CD4-positive, alpha-beta memory T cell (primary cell): Measurements from ENCODE around the gene FASTK. TPM values are rescaled to one million over a fixed set of nuclear protein-coding genes. Genes with fewer than 3 reads are reported as not detected.

Source experiments
- CTCF ChIA-PET: fragments of 350-600 bp; sonication (Branson Sonifier 250); formaldehyde crosslinking; loops from one replicate; lab custom pipeline; 2021; ENCODE audit warnings: inconsistent platforms; ENCODE audit not compliant: partially characterized antibody; lab: Charles Lee
- POLR2A ChIA-PET: fragments of 350-600 bp; sonication (Branson Sonifier 250); formaldehyde crosslinking; loops from one replicate; lab custom pipeline; 2021; ENCODE audit not compliant: partially characterized antibody; lab: Charles Lee
- DNase-seq, 5 donors: peaks; one replicate each; pipeline versions ENCODE4 v3.0.0 to v3.0.0-alpha.2; 2020 to 2022; ENCODE audit warnings: mixed read lengths in 1 of 5
- H3K27ac ChIP-seq: one replicate; pipeline ENCODE4 v1.7.0; 2013; ENCODE audit warnings: low read depth, low read length
- H3K27me3 ChIP-seq: 2 replicates; pipeline ENCODE4 v1.7.0; 2013; ENCODE audit warnings: mild to moderate bottlenecking, low read length, moderate library complexity; ENCODE audit not compliant: insufficient read depth
- H3K36me3 ChIP-seq: 2 replicates; pipeline ENCODE4 v1.7.0; 2013; ENCODE audit warnings: mild to moderate bottlenecking, low read length, moderate library complexity; ENCODE audit not compliant: insufficient read depth
- H3K4me1 ChIP-seq: 2 replicates; pipeline ENCODE4 v1.7.0; 2013; ENCODE audit warnings: mild to moderate bottlenecking, low read length, moderate library complexity; ENCODE audit not compliant: insufficient read depth
- H3K4me3 ChIP-seq, 2 donors: one replicate each; pipeline ENCODE4 v1.7.0; 2013; ENCODE audit warnings: low read length in 2 of 2, mild to moderate bottlenecking in 1 of 2
- H3K9me3 ChIP-seq, 2 donors: one replicate each; pipeline ENCODE4 v1.7.0; 2013; ENCODE audit warnings: low read length in 2 of 2, control low read depth in 1 of 2; ENCODE audit not compliant: control insufficient read depth in 1 of 2
- H3K27ac Mint-ChIP-seq, 7 donors: one replicate each; pipeline ENCODE4 v1.8.0; 2020 to 2021; ENCODE audit warnings: mixed read lengths in 7 of 7, mild to moderate bottlenecking in 6 of 7, inconsistent platforms in 3 of 7, moderate library complexity in 3 of 7
- H3K27me3 Mint-ChIP-seq, 2 donors: one replicate each; pipeline ENCODE4 v1.8.0; 2020 to 2021; ENCODE audit warnings: mixed read lengths in 2 of 2
- H3K36me3 Mint-ChIP-seq, 2 donors: one replicate each; pipeline ENCODE4 v1.8.0; 2020 to 2021; ENCODE audit warnings: mixed read lengths in 2 of 2, inconsistent platforms in 1 of 2, mild to moderate bottlenecking in 1 of 2
- H3K4me1 Mint-ChIP-seq, 4 donors: one replicate each; pipeline ENCODE4 v1.8.0; 2020 to 2021; ENCODE audit warnings: mixed read lengths in 4 of 4, mild to moderate bottlenecking in 1 of 4
- H3K4me3 Mint-ChIP-seq, 8 donors: one replicate each; pipeline ENCODE4 v1.8.0; 2020 to 2021; ENCODE audit warnings: mixed read lengths in 8 of 8, mild to moderate bottlenecking in 7 of 8, moderate library complexity in 6 of 8, inconsistent platforms in 3 of 8
- H3K9me3 Mint-ChIP-seq, 8 donors: one replicate each; pipeline ENCODE4 v1.8.0; 2020 to 2021; ENCODE audit warnings: mixed read lengths in 8 of 8, mild to moderate bottlenecking in 5 of 8, inconsistent platforms in 3 of 8, moderate library complexity in 1 of 8
- intact Hi-C: fragments of 100-400 bp; cut with micrococcal nuclease; formaldehyde crosslinking; loops from one replicate; pipeline ENCODE4 v1.15.1; 2023
- polyA plus RNA-seq, 2 donors: library from polyadenylated mRNA; unstranded; fragments of 300-500 nt; fragmentation: Illumina TruSeq; gene quantifications; one replicate each; pipeline ENCODE4 v1.2.3, GENCODE V29; 2021
- total RNA-seq, 2 experiments: library from RNA; stranded (reverse); gene quantifications; one replicate each; pipeline ENCODE4 v1.2.3, GENCODE V29; 2021

Gene FASTK
- total and polyA plus RNA-seq, 4 experiments from 2014 or later = 51.2 to 126 (median 92.5) TPM

DNA sequence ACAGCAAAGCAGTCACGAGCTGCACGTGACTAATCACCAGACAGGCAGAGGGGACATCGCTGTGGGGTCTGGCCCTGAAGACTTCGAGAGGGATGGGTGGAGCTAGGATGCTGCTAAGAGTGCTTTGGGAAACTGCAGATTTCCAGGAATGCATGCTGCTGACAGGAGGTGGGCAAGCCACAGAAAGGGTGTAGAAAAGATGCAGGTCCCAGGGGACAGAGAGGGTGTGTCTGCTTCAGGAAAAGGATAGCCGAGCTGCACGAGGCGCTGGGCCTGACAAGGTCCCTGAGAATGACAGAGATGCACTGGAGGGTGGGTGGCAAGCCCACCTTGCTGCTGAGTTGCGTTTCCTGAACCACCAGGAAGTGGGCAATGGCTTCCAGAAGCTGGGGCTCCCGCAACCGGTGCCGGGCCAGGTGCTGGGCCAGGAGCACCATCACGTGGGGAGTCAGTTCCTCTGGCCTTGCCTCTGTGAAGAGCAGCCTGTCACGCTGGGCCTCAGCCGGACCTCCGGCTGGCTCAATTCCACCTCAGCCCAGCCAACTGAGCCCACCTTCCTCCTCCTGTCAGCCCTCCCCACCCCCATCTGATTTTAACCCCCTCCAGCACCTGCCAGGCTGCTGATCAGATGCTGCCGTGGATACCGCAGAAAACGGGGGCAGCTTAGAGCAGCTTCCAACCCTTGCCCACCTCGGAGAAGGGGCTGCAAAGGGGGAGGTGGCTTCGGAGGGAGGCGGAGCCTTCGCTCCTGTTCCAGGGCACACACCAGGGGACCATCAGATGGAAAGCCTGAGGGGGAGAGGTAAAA is 2.2 kb downstream of the FASTK start:
- no peak overlapping the region for H3K4me3 ChIP-seq
- peaks cover 0 to 23% of the 10 kb centered on the region in 2 donors for H3K36me3 Mint-ChIP-seq
- intact Hi-C loops = no loop called here
- no peaks in the 10 kb centered on the region for H3K9me3 ChIP-seq
- DNase-seq = peak in 1 of 5 donors; percentile 24
- peaks cover 12% of the 10 kb centered on the region for H3K36me3 ChIP-seq
- ChIA-PET CTCF (no interaction called here), POLR2A (interaction anchor here (1.3 to 1.6 kb wide), 2 partner anchors 10 to 20 kb away, joined by 3 to 5 read pairs; no protein-coding TSS in a partner anchor)
- H3K4me1 ChIP-seq = peaks cover 40% of the 10 kb centered on the region
- H3K27ac ChIP-seq = no peak overlapping the region
- peaks cover 14 to 39% (median 20%) of the 10 kb centered on the region in 4 donors for H3K4me1 Mint-ChIP-seq
- H3K9me3 Mint-ChIP-seq = no peaks in the 10 kb centered on the region
- H3K27ac Mint-ChIP-seq = peak overlapping the region; percentile 14 to 87 (median 77)
- H3K27me3 Mint-ChIP-seq = no peaks in the 10 kb centered on the region
- H3K27me3 ChIP-seq = no peaks in the 10 kb centered on the region
- H3K4me3 Mint-ChIP-seq = peak overlapping the region; percentile 60 to 89 (median 83)

DNA sequence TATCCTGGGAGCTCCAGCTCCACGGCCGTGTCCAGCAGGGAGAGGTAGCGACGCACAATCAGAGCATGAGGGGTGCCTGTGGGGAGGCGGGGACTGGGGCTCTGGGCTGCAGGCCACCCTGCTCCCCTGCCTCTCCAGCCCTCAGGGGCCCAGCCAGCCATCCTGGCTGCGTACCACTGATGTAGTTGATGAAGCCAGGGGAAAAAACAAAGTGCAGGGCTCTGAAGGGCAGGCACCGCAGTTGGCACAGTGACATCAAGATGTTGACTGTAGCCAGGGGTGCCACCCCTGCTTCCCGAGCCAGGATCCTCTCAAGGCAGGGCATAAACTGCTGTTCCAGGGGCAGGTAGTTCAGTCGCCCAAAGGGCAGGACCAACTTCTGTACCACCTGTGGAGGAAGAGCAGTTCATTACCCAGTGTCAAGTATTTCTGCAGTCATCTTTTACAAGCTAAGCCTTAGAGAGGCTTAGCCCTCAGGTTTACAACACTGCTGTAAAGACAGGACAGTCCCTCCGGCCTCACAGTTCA is 2.8 kb downstream of the FASTK start:
- Mint-ChIP-seq H3K36me3 (peaks cover 0 to 19% of the 10 kb centered on the region in 2 donors), H3K4me1 (peaks cover 13 to 36% (median 17%) of the 10 kb centered on the region in 4 donors), H3K9me3 (no peaks in the 10 kb centered on the region), H3K4me3 (peak overlapping the region in 6 of 8 donors; percentile 53 to 81 (median 63)), H3K27me3 (no peaks in the 10 kb centered on the region), H3K27ac (peak overlapping the region in 6 of 7 donors; percentile 48 to 87 (median 80))
- intact Hi-C loops = no loop called here
- ChIA-PET POLR2A (interaction anchor here (1.3 to 2.9 kb wide), 5 partner anchors 11 to 63 kb away, joined by 3 to 14 read pairs (median 4); partner anchors contain the start of gene SLC4A2), CTCF (no interaction called here)
- H3K4me1 ChIP-seq = peaks cover 38% of the 10 kb centered on the region
- no peak overlapping the region for H3K27ac ChIP-seq
- no peaks in the 10 kb centered on the region for H3K27me3 ChIP-seq
- H3K9me3 ChIP-seq = no peaks in the 10 kb centered on the region
- H3K4me3 ChIP-seq = no peak overlapping the region
- peak in 1 of 5 donors; percentile 2 for DNase-seq
- H3K36me3 ChIP-seq = peaks cover 12% of the 10 kb centered on the region

GRCh38 chr7:151076863-151077704 is 3.5 kb downstream of the FASTK start:
- no peak overlapping the region for H3K4me3 ChIP-seq
- no peaks in the 10 kb centered on the region for H3K27me3 ChIP-seq
- H3K4me3 Mint-ChIP-seq = no peak overlapping the region
- H3K9me3 Mint-ChIP-seq = no peaks in the 10 kb centered on the region
- H3K27ac ChIP-seq = no peak overlapping the region
- H3K27ac Mint-ChIP-seq = peak overlapping the region in 1 of 7 donors; percentile 41
- H3K9me3 ChIP-seq = no peaks in the 10 kb centered on the region
- H3K4me1 ChIP-seq = peaks cover 31% of the 10 kb centered on the region
- H3K36me3 ChIP-seq = peaks cover 13% of the 10 kb centered on the region
- DNase-seq = peak in 1 of 5 donors; percentile 44
- ChIA-PET CTCF (no interaction called here), POLR2A (interaction anchor here (0.5 to 2.9 kb wide), 9 partner anchors 8 to 261 kb away, joined by 3 to 14 read pairs (median 3); partner anchors contain the start of gene SLC4A2)
- intact Hi-C loops = no loop called here
- peaks cover 10 to 29% (median 14%) of the 10 kb centered on the region in 4 donors for H3K4me1 Mint-ChIP-seq
- H3K36me3 Mint-ChIP-seq = peaks cover 0 to 19% of the 10 kb centered on the region in 2 donors
- H3K27me3 Mint-ChIP-seq = no peaks in the 10 kb centered on the region

DNA sequence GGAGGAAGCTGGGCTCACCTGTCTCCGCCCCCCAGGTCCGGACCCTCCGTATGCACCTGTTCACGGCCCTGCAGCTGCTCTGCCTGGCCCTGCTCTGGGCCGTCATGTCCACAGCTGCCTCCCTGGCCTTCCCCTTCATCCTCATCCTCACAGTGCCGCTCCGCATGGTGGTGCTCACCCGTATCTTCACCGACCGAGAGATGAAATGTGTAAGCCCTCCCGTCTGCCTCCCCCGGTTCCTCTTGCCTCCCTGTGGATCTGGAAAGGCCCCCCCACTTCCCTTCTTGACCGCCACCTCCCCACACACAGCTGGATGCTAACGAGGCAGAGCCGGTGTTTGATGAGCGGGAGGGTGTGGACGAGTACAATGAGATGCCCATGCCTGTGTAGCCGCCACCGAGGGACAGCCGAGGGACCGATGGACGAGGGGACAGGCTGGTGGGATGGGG is 4.6 kb downstream of the FASTK start:
- CTCF ChIA-PET = no interaction called here

DNA sequence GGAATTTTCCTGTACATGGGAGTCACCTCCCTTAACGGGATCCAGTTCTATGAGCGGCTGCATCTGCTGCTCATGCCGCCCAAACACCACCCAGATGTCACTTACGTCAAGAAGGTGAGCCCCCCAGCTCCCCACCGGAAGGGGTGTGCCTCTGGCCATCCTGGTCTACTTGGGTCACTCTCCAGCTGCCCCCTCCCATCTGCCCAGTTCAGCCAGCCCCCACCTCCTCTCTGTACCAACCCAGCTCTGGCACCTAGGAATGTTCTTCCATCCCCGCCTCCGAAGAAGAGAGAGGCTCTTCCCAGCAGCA is 5.0 kb downstream of the FASTK start:
- Histone ChIP-seq H3K4me1 (peaks cover 18% of the 10 kb centered on the region), H3K27ac (no peak overlapping the region), H3K9me3 (no peaks in the 10 kb centered on the region), H3K4me3 (no peak overlapping the region), H3K27me3 (no peaks in the 10 kb centered on the region), H3K36me3 (peaks cover 19% of the 10 kb centered on the region)
- ChIA-PET POLR2A (interaction anchor here (1.0 to 2.9 kb wide), 4 partner anchors 9 to 64 kb away, joined by 3 to 14 read pairs (median 4); partner anchors contain the start of gene SLC4A2), CTCF (no interaction called here)
- intact Hi-C loops = no loop called here
- no peak overlapping the region for H3K4me3 Mint-ChIP-seq
- peaks cover 8 to 22% (median 13%) of the 10 kb centered on the region in 4 donors for H3K4me1 Mint-ChIP-seq
- H3K9me3 Mint-ChIP-seq = no peaks in the 10 kb centered on the region
- H3K36me3 Mint-ChIP-seq = peaks cover 0 to 25% of the 10 kb centered on the region in 2 donors
- H3K27ac Mint-ChIP-seq = no peak overlapping the region
- DNase-seq = peak in 1 of 5 donors; percentile 12
- H3K27me3 Mint-ChIP-seq = no peaks in the 10 kb centered on the region

More for the DNA sequence above, 4.6 kb downstream of the FASTK start:
- DNase-seq = no peak
- no peaks in the 10 kb centered on the region for H3K27me3 Mint-ChIP-seq
- H3K9me3 Mint-ChIP-seq = no peaks in the 10 kb centered on the region
- H3K36me3 Mint-ChIP-seq = peaks cover 0 to 24% of the 10 kb centered on the region in 2 donors
- no peaks in the 10 kb centered on the region for H3K9me3 ChIP-seq
- H3K4me3 Mint-ChIP-seq = no peak overlapping the region
- H3K36me3 ChIP-seq = peaks cover 19% of the 10 kb centered on the region
- H3K4me1 Mint-ChIP-seq = peaks cover 8 to 22% (median 13%) of the 10 kb centered on the region in 4 donors
- peaks cover 21% of the 10 kb centered on the region for H3K4me1 ChIP-seq
- intact Hi-C loops = no loop called here
- no peak overlapping the region for H3K4me3 ChIP-seq
- POLR2A ChIA-PET = interaction anchor here (1.0 to 2.9 kb wide), 7 partner anchors 9 to 65 kb away, joined by 3 to 14 read pairs (median 3); partner anchors contain the start of gene SLC4A2
- no peaks in the 10 kb centered on the region for H3K27me3 ChIP-seq
- H3K27ac Mint-ChIP-seq = peak overlapping the region in 2 of 7 donors; percentile 42 to 73
- H3K27ac ChIP-seq = no peak overlapping the region

DNA sequence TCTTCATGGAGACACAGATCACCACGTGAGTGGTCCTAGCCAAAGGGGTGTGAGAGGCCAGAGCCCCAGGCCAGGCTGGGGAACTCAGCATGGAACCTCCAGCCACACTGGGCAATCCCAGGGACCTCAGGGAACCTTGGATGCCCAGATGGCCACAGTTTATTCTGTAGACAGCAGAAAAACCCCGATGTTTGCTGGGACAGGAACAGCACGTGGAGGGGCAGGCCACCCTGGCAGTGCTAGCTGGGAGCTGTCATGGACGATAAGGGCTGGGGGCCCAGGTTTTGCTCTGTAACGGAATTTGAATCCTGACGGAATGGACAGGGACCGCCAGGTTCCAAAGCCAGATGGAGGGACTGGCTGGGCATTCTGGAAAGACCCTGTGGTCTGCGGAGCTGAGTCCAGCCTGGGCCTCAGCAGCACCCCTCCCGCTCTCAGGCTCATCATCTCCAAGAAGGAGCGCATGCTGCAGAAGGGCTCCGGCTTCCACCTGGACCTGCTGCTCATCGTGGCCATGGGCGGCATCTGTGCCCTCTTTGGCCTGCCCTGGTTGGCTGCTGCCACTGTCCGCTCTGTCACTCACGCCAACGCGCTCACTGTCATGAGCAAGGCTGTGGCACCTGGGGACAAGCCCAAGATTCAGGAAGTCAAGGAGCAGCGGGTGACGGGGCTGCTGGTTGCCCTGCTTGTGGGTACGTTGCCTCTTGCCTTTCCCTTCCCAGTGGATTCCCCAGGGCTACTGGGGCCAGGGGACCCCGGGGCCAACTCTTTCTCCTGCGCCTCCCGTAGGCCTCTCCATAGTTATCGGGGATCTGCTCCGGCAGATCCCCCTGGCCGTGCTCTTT is 5.6 kb downstream of the FASTK start:
- peaks cover 19% of the 10 kb centered on the region for H3K36me3 ChIP-seq
- no peaks in the 10 kb centered on the region for H3K27me3 ChIP-seq
- H3K4me1 ChIP-seq = peaks cover 17% of the 10 kb centered on the region
- Mint-ChIP-seq H3K36me3 (peaks cover 0 to 26% of the 10 kb centered on the region in 2 donors), H3K4me3 (no peak overlapping the region), H3K4me1 (peaks cover 8 to 21% (median 12%) of the 10 kb centered on the region in 4 donors), H3K27ac (peak overlapping the region in 1 of 7 donors; percentile 48), H3K9me3 (no peaks in the 10 kb centered on the region), H3K27me3 (no peaks in the 10 kb centered on the region)
- DNase-seq = peak in 1 of 5 donors; percentile 7
- no peak overlapping the region for H3K27ac ChIP-seq
- intact Hi-C loops = no loop called here
- H3K4me3 ChIP-seq = no peak overlapping the region
- no peaks in the 10 kb centered on the region for H3K9me3 ChIP-seq
- CTCF ChIA-PET = no interaction called here
- POLR2A ChIA-PET = interaction anchor here (1.0 to 2.9 kb wide), 3 partner anchors 10 to 64 kb away, joined by 3 to 14 read pairs (median 5); partner anchors contain the start of gene SLC4A2
